H1 (cell line): ENCODE measurements around the gene CSF2RB. TPM values are rescaled to one million over a fixed set of nuclear protein-coding genes. Genes with fewer than 3 reads are reported as not detected.

ENCODE experiments used
- CTCF ChIA-PET: fragments of 300-600 bp; sonication (Branson Sonifier 250); formaldehyde crosslinking; loops from one replicate; lab custom pipeline; 2021; ENCODE audit not compliant: partially characterized antibody; lab: Charles Lee
- POLR2A ChIA-PET: fragments of 300-600 bp; sonication (Branson Sonifier 250); formaldehyde crosslinking; loops from one replicate; lab custom pipeline; 2021; ENCODE audit warnings: inconsistent platforms; ENCODE audit not compliant: partially characterized antibody; lab: Charles Lee
- DNase-seq, 2 experiments: peaks; one replicate each; pipeline versions ENCODE4 v3.0.0 to v3.0.0-alpha.2; 2010 to 2022; ENCODE audit warnings: low spot score in 2 of 2, low read depth in 1 of 2, mixed read lengths in 1 of 2
- FAIRE-seq: peaks from 2 replicates; lab custom pipeline; 2011; peaks lifted over from hg19 to GRCh38; lab: Jason Lieb, UNC
- H2AFZ ChIP-seq: 2 replicates; pipeline ENCODE4 v1.8.1; 2012; ENCODE audit warnings: low read length, inconsistent platforms
- H2AK5ac ChIP-seq: 2 replicates; pipeline ENCODE4 v1.6.1; 2013; ENCODE audit warnings: low read depth, low read length
- H2BK120ac ChIP-seq: replicated peaks from 2 replicates; pipeline ENCODE3; 2013; ENCODE audit warnings: low read depth, low read length, inconsistent platforms
- H2BK12ac ChIP-seq: 2 replicates; pipeline ENCODE4 v1.6.1; 2013; ENCODE audit warnings: low read depth, low read length
- H2BK15ac ChIP-seq: 2 replicates; pipeline ENCODE4 v1.6.1; 2013; ENCODE audit warnings: low read length
- H2BK20ac ChIP-seq: 2 replicates; pipeline ENCODE4 v1.6.1; 2013; ENCODE audit warnings: low read length
- H2BK5ac ChIP-seq: 2 replicates; pipeline ENCODE4 v1.6.1; 2013; ENCODE audit warnings: low read depth, low read length
- H3K14ac ChIP-seq: 2 replicates; pipeline ENCODE4 v1.6.1; 2013; ENCODE audit warnings: inconsistent platforms; ENCODE audit not compliant: insufficient read length
- H3K18ac ChIP-seq: 2 replicates; pipeline ENCODE4 v1.6.1; 2013; ENCODE audit warnings: low read length; ENCODE audit errors: extremely low read depth
- H3K23ac ChIP-seq: 2 replicates; pipeline ENCODE4 v1.6.1; 2013; ENCODE audit warnings: inconsistent platforms; ENCODE audit not compliant: insufficient read length
- H3K23me2 ChIP-seq: 2 replicates; pipeline ENCODE4 v1.6.1; 2013; ENCODE audit warnings: low read depth, low read length
- H3K27ac ChIP-seq: 2 replicates; pipeline ENCODE4 v1.6.1; 2011; ENCODE audit warnings: low read depth, low read length, inconsistent platforms
- H3K27me3 ChIP-seq, 4 experiments: replicated peaks in 1 of 4; 1 replicate in 1 of 4; 2 replicates in 3 of 4; pipeline versions ENCODE4 v1.6.1 to v1.8.1; 2011 to 2013; ENCODE audit warnings: low read length in 3 of 4, mild to moderate bottlenecking in 3 of 4, inconsistent platforms in 2 of 4, mixed read lengths in 2 of 4, moderate library complexity in 1 of 4; ENCODE audit not compliant: control insufficient read depth in 3 of 4, insufficient read depth in 3 of 4; ENCODE audit errors: extremely low read depth in 1 of 4
- H3K36me3 ChIP-seq, 4 experiments: 2 replicates each; pipeline versions ENCODE4 v1.6.1 to v1.8.1; 2011 to 2013; ENCODE audit warnings: mild to moderate bottlenecking in 4 of 4, low read length in 3 of 4, moderate library complexity in 2 of 4, control low read depth in 1 of 4, inconsistent platforms in 1 of 4; ENCODE audit not compliant: insufficient read depth in 4 of 4, control insufficient read depth in 2 of 4
- H3K4ac ChIP-seq: replicated peaks from 2 replicates; pipeline ENCODE3; 2013; ENCODE audit warnings: low read length, low read depth, mixed read lengths, inconsistent platforms; ENCODE audit not compliant: insufficient read length
- H3K4me1 ChIP-seq, 4 experiments: replicated peaks in 1 of 4; 1 replicate in 1 of 4; 2 replicates in 3 of 4; pipeline versions ENCODE4 v1.6.1 to v1.8.1; 2011 to 2013; ENCODE audit warnings: low read length in 3 of 4, inconsistent platforms in 2 of 4, mixed read lengths in 1 of 4; ENCODE audit not compliant: insufficient read depth in 4 of 4, control insufficient read depth in 3 of 4
- H3K4me2 ChIP-seq, 2 experiments: 2 replicates each; pipeline versions ENCODE4 v1.6.1 to v1.8.1; 2011 to 2013; ENCODE audit warnings: low read depth in 2 of 2, low read length in 2 of 2, control low read depth in 1 of 2, inconsistent platforms in 1 of 2, mild to moderate bottlenecking in 1 of 2; ENCODE audit not compliant: insufficient read depth in 1 of 2
- H3K4me3 ChIP-seq, 4 experiments: fragments of 200-600, 300-600 bp in 1 of 4; sonication (generic), shearing (Covaris generic), sonication (Bioruptor Twin) in 1 of 4; 2 replicates each; pipeline versions ENCODE4 v1.5.1 to v1.8.1; 2011 to 2016; ENCODE audit warnings: low read length in 4 of 4, low read depth in 3 of 4, control low read depth in 2 of 4, inconsistent platforms in 2 of 4, mild to moderate bottlenecking in 2 of 4, mixed read lengths in 1 of 4, moderate library complexity in 1 of 4; ENCODE audit not compliant: insufficient read depth in 2 of 4; ENCODE audit errors: extremely low read depth in 1 of 4
- H3K56ac ChIP-seq: replicated peaks from 2 replicates; pipeline ENCODE3; 2013; ENCODE audit warnings: low read depth, mild to moderate bottlenecking, mixed read lengths, low read length, inconsistent platforms; ENCODE audit not compliant: insufficient read length
- H3K79me1 ChIP-seq: 2 replicates; pipeline ENCODE4 v1.6.1; 2013; ENCODE audit warnings: low read depth, low read length, control low read depth
- H3K79me2 ChIP-seq, 2 experiments: 2 replicates each; pipeline versions ENCODE4 v1.6.1 to v1.8.1; 2012 to 2013; ENCODE audit warnings: low read length in 2 of 2, mild to moderate bottlenecking in 2 of 2, inconsistent platforms in 1 of 2; ENCODE audit not compliant: insufficient read depth in 2 of 2, control insufficient read depth in 1 of 2
- H3K9ac ChIP-seq, 4 experiments: replicated peaks in 1 of 4; 1 replicate in 1 of 4; 2 replicates in 3 of 4; pipeline versions ENCODE4 v1.6.1 to v1.8.1; 2011 to 2013; ENCODE audit warnings: low read depth in 3 of 4, low read length in 3 of 4, control low read depth in 2 of 4, mild to moderate bottlenecking in 2 of 4, moderate library complexity in 2 of 4, inconsistent platforms in 1 of 4; ENCODE audit errors: extremely low read depth in 1 of 4
- H3K9me3 ChIP-seq, 2 experiments: 2 replicates each; pipeline versions ENCODE4 v1.6.1 to v1.8.1; 2012 to 2013; ENCODE audit warnings: mild to moderate bottlenecking in 2 of 2, moderate library complexity in 2 of 2, control low read depth in 1 of 2, inconsistent platforms in 1 of 2, low read depth in 1 of 2, low read length in 1 of 2, mixed read lengths in 1 of 2; ENCODE audit not compliant: insufficient read depth in 2 of 2
- H4K20me1 ChIP-seq, 2 experiments: replicated peaks in 1 of 2; 2 replicates each; pipeline versions ENCODE3 to v1.8.1; 2011 to 2013; ENCODE audit warnings: inconsistent platforms in 2 of 2, low read length in 2 of 2, mild to moderate bottlenecking in 1 of 2; ENCODE audit not compliant: insufficient read depth in 2 of 2, control insufficient read depth in 1 of 2
- H4K5ac ChIP-seq: 2 replicates; pipeline ENCODE4 v1.6.1; 2013; ENCODE audit warnings: low read length, low read depth, mixed read lengths, inconsistent platforms; ENCODE audit not compliant: insufficient read length
- H4K8ac ChIP-seq: 2 replicates; pipeline ENCODE4 v1.8.0; 2013; ENCODE audit warnings: mild to moderate bottlenecking, moderate library complexity, low read length, inconsistent platforms; ENCODE audit not compliant: insufficient read depth; ENCODE audit errors: extremely low read depth
- H4K91ac ChIP-seq: replicated peaks from 2 replicates; pipeline ENCODE3; 2013; ENCODE audit warnings: low read length, mixed read lengths, inconsistent platforms; ENCODE audit not compliant: insufficient read length
- BACH1 ChIP-seq: IDR thresholded peaks from 2 replicates; pipeline ENCODE4 v1.6.1; 2012; ENCODE audit warnings: low read length, improper control_type of control experiment
- BCL11A ChIP-seq, 2 experiments: IDR thresholded peaks; one replicate each; pipeline ENCODE4 v1.6.1; 2011; ENCODE audit warnings: low read depth in 2 of 2, low read length in 2 of 2, mild to moderate bottlenecking in 2 of 2
- CBX5 ChIP-seq: fragments of 300-800, 300-1000 bp; sonication (generic); IDR thresholded peaks from 2 replicates; pipeline ENCODE4 v1.7.1; 2016; ENCODE audit warnings: antibody characterized with exemption, low read length, low read depth
- CHD1 ChIP-seq: IDR thresholded peaks from 2 replicates; pipeline ENCODE4 v1.6.1; 2012; ENCODE audit warnings: low read depth, low read length, improper control_type of control experiment
- EGR1 ChIP-seq: IDR thresholded peaks from 2 replicates; pipeline ENCODE4 v1.6.1; 2011; ENCODE audit warnings: low read depth, low read length, borderline replicate concordance
- GTF2F1 ChIP-seq: IDR thresholded peaks from 2 replicates; pipeline ENCODE4 v1.6.1; 2012; ENCODE audit warnings: low read depth, low read length, improper control_type of control experiment, borderline replicate concordance
- JUN ChIP-seq: IDR thresholded peaks from 2 replicates; pipeline ENCODE4 v1.6.1; 2011; ENCODE audit warnings: low read depth, mild to moderate bottlenecking, improper control_type of control experiment, low read length
- KDM1A ChIP-seq: fragments of 200-600, 300-600 bp; sonication (generic); IDR thresholded peaks from 2 replicates; pipeline ENCODE4 v1.7.1; 2016; ENCODE audit warnings: mild to moderate bottlenecking, low read length, borderline replicate concordance
- KDM4A ChIP-seq: IDR thresholded peaks from one replicate; pipeline ENCODE4 v1.7.1; 2012; ENCODE audit warnings: low read depth, mild to moderate bottlenecking, moderate library complexity, low read length, inconsistent platforms; ENCODE audit not compliant: severe bottlenecking
- POLR2A ChIP-seq, 2 experiments: IDR thresholded peaks; 1 replicate in 1 of 2; 2 replicates in 1 of 2; pipeline ENCODE4 v1.6.1; 2011; ENCODE audit warnings: low read depth in 2 of 2, low read length in 2 of 2, mild to moderate bottlenecking in 2 of 2; ENCODE audit errors: control extremely low read depth in 1 of 2
- RAD21 ChIP-seq, 2 experiments: IDR thresholded peaks in 1 of 2; conservative IDR thresholded peaks in 1 of 2; 2 replicates each; pipeline ENCODE4 v1.6.1; 2011; ENCODE audit warnings: low read depth in 2 of 2, low read length in 2 of 2, improper control_type of control experiment in 1 of 2, inconsistent platforms in 1 of 2, mild to moderate bottlenecking in 1 of 2, moderate library complexity in 1 of 2
- RNF2 ChIP-seq: fragments of 200-900, 300-1000 bp; sonication (generic); IDR thresholded peaks from 2 replicates; pipeline ENCODE4 v1.7.1; 2016; ENCODE audit warnings: borderline replicate concordance, low read depth, mild to moderate bottlenecking, antibody characterized with exemption, low read length; ENCODE audit not compliant: poor library complexity, severe bottlenecking; ENCODE audit errors: missing control alignments
- SP2 ChIP-seq: IDR thresholded peaks from 2 replicates; pipeline ENCODE4 v1.6.1; 2012; ENCODE audit warnings: mild to moderate bottlenecking, low read length, inconsistent platforms
- SUZ12 ChIP-seq: fragments of 200-600 bp; sonication (generic); IDR thresholded peaks from 2 replicates; pipeline ENCODE4 v1.6.1; 2012; ENCODE audit warnings: mild to moderate bottlenecking, inconsistent platforms, low read length, moderate library complexity, mixed read lengths
- TBP ChIP-seq: IDR thresholded peaks from 2 replicates; pipeline ENCODE4 v1.6.1; 2011; ENCODE audit warnings: low read depth, low read length, improper control_type of control experiment
- TCF12 ChIP-seq: IDR thresholded peaks from 2 replicates; pipeline ENCODE4 v1.6.1; 2011; ENCODE audit warnings: low read depth, mild to moderate bottlenecking, low read length
- polyA plus RNA-seq, 7 experiments: library from polyadenylated mRNA; depleted of rRNA in 3 of 7; stranded (reverse) in 5 of 7; unstranded in 2 of 7; fragments of >200 nt in 5 of 7; fragments of 200-250 nt in 2 of 7; gene quantifications; 1 replicate in 5 of 7; 2 replicates in 1 of 7; 4 replicates in 1 of 7; pipeline versions ENCODE4 v1.2.1 to v1.2.3, GENCODE V29; 2011 to 2013; ENCODE audit warnings: missing spikeins in 2 of 7, mixed read lengths in 2 of 7
- total RNA-seq: library from RNA; stranded (reverse); fragmentation: NEBNext Ultra II Directional; extraction: Animal tissue kit (Norgen Biotek cat#: 25700); gene quantifications from 2 replicates; pipeline ENCODE4 v1.2.1, GENCODE V29; 2021

The CSF2RB gene
- total and polyA plus RNA-seq, 2 of the 8 experiments (the other 6 are each of a cell fraction or from before 2014, with no cell fraction given) = not detected

DNA sequence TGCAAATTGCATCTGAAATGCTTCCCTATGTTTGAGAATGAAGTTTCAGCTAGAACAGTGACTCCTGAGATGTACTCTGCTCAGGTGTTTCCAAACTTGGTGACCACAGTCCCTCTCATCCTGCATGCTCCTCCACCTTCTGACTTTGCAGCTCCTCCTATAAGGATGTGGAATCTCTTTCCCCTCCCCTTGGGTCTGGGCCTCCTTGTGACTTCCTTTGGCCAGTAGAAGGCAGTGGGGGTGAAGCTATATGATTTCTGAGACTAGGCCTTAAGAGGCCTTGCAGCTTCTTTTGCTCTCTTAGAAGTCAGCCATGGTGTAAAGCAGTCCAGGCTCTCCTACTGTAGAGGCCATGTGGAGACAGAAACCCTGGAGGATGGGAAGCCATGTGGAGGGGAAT, 50.7 kb downstream of the CSF2RB start:
- TF ChIP-seq BACH1 (no peak), GTF2F1 (no peak), EGR1 (no peak), CBX5 (no peak), CHD1 (no peak), KDM1A (no peak), RAD21 (IDR thresholded peaks at IDR 0.05 in 1 of 2, conservative IDR thresholded peaks at IDR 0.05 in 1 of 2; ENCODE audit: low read depth in 2 of 2, low read length in 2 of 2) (no peak), KDM4A (no peak), SP2 (no peak), TCF12 (no peak), TBP (no peak), RNF2 (no peak), SUZ12 (no peak), JUN (no peak), BCL11A (IDR thresholded peaks at IDR 0.05; ENCODE audit: low read depth in 2 of 2, low read length in 2 of 2) (no peak), POLR2A (IDR thresholded peaks at IDR 0.05; ENCODE audit: control extremely low read depth in 1 of 2, low read depth in 2 of 2, low read length in 2 of 2) (no peak)
- TF ChIP-seq, all 59 proteins: peak for 0
- no peak overlapping the region for H3K56ac ChIP-seq
- no peak overlapping the region for H2AFZ ChIP-seq
- H4K20me1 ChIP-seq = no peaks in the 10 kb centered on the region
- no peak overlapping the region for H2AK5ac ChIP-seq
- H3K9me3 ChIP-seq = no peaks in the 10 kb centered on the region
- FAIRE-seq = no peak
- no peak overlapping the region for H3K4me3 ChIP-seq
- H3K14ac ChIP-seq = no peak overlapping the region
- H2BK15ac ChIP-seq = peak overlapping the region; percentile 16; the same call in 1 of the 2 replicates
- H4K8ac ChIP-seq = no peak overlapping the region
- CTCF ChIA-PET = interaction anchor here (0.7 to 8.2 kb wide), 9 partner anchors 13 to 207 kb away, joined by 3 to 68 read pairs (median 3); no protein-coding TSS in a partner anchor
- H4K91ac ChIP-seq = no peak overlapping the region
- no peaks in the 10 kb centered on the region for H3K79me1 ChIP-seq
- H3K36me3 ChIP-seq = no peaks in the 10 kb centered on the region
- H3K23me2 ChIP-seq = no peaks in the 10 kb centered on the region
- H3K4me2 ChIP-seq = no peak overlapping the region
- H3K79me2 ChIP-seq = no peaks in the 10 kb centered on the region
- DNase-seq = no peak
- H3K27ac ChIP-seq = no peak overlapping the region
- H3K4me1 ChIP-seq = 0 out of 7 replicates have a peak, but pooled peaks cover 0 to 3% (median 0%) of the 10 kb centered on the region in 4 experiments
- H3K4ac ChIP-seq = no peak overlapping the region
- POLR2A ChIA-PET = interaction anchor here (1.0 to 1.3 kb wide), 2 partner anchors 13 to 71 kb away, joined by 3 to 4 read pairs; no protein-coding TSS in a partner anchor
- H2BK20ac ChIP-seq = no peak overlapping the region
- no peak overlapping the region for H3K18ac ChIP-seq
- no peaks in the 10 kb centered on the region; a peak in 1 of 7 replicates for H3K27me3 ChIP-seq
- no peak overlapping the region for H3K23ac ChIP-seq
- no peak overlapping the region for H2BK120ac ChIP-seq
- no peak overlapping the region for H2BK12ac ChIP-seq
- no peak overlapping the region for H3K9ac ChIP-seq
- no peak overlapping the region for H4K5ac ChIP-seq
- H2BK5ac ChIP-seq = no peak overlapping the region
